HepG2 (cell line): ENCODE data around the gene RECQL5. TPM values are rescaled to one million over a fixed set of nuclear protein-coding genes. Genes with fewer than 3 reads are reported as not detected.

Experiments used
- DNMT1 ChIP-seq: sonication (generic); formaldehyde crosslinking; IDR thresholded peaks from 2 replicates; pipeline ENCODE4 v1.5.1; 2020; ENCODE audit warnings: mild to moderate bottlenecking, missing genetic modification reagents
- FLYWCH1 ChIP-seq: sonication (generic); formaldehyde crosslinking; IDR thresholded peaks from 2 replicates; pipeline ENCODE4 v1.8.1; 2023; ENCODE audit warnings: mild to moderate bottlenecking, missing genetic modification reagents
- FOXA3 ChIP-seq: IDR thresholded peaks from 2 replicates; pipeline ENCODE4 v1.6.1; 2016; ENCODE audit warnings: missing genetic modification reagents, missing compliant biosample characterization
- FUBP1 ChIP-seq: sonication (generic); formaldehyde crosslinking; IDR thresholded peaks from 2 replicates; pipeline ENCODE4 v1.5.1; 2020; ENCODE audit warnings: missing genetic modification reagents, mild to moderate bottlenecking, borderline replicate concordance
- SALL1 ChIP-seq: sonication (generic); formaldehyde crosslinking; IDR thresholded peaks from 2 replicates; pipeline ENCODE4 v1.8.0; 2022; ENCODE audit warnings: mild to moderate bottlenecking, missing genetic modification reagents
- UBTF ChIP-seq: sonication (generic); formaldehyde crosslinking; IDR thresholded peaks from 2 replicates; pipeline ENCODE4 v1.4.0; 2020; ENCODE audit warnings: mild to moderate bottlenecking, missing genetic modification reagents
- ZNF331 ChIP-seq: sonication (generic); formaldehyde crosslinking; IDR thresholded peaks from 2 replicates; pipeline ENCODE4 v1.4.0; 2020; ENCODE audit warnings: missing genetic modification reagents
- ZNF441 ChIP-seq: sonication (generic); formaldehyde crosslinking; IDR thresholded peaks from 2 replicates; pipeline ENCODE4 v1.7.0; 2021; ENCODE audit warnings: missing genetic modification reagents, borderline replicate concordance
- ZNF550 ChIP-seq: sonication (generic); formaldehyde crosslinking; IDR thresholded peaks from 2 replicates; pipeline ENCODE4 v1.4.0; 2020; ENCODE audit warnings: mild to moderate bottlenecking, missing genetic modification reagents, borderline replicate concordance
- ZNF574 ChIP-seq: sonication (generic); formaldehyde crosslinking; IDR thresholded peaks from 2 replicates; pipeline ENCODE4 v1.4.0; 2020; ENCODE audit warnings: missing genetic modification reagents
- ZNF576 ChIP-seq: sonication (generic); formaldehyde crosslinking; IDR thresholded peaks from 2 replicates; pipeline ENCODE4 v1.4.0; 2020; ENCODE audit warnings: mild to moderate bottlenecking, missing genetic modification reagents
- ZNF687 ChIP-seq: sonication (generic); formaldehyde crosslinking; IDR thresholded peaks from 2 replicates; pipeline ENCODE4 v1.5.1; 2020; ENCODE audit warnings: mild to moderate bottlenecking, missing genetic modification reagents, moderate library complexity
- ZNF761 ChIP-seq: sonication (generic); formaldehyde crosslinking; conservative IDR thresholded peaks from 2 replicates; pipeline ENCODE4 v1.4.0; 2020; ENCODE audit warnings: mild to moderate bottlenecking, missing genetic modification reagents
- ZSCAN25 ChIP-seq: sonication (generic); formaldehyde crosslinking; IDR thresholded peaks from 2 replicates; pipeline ENCODE4 v1.8.0; 2022; ENCODE audit warnings: mild to moderate bottlenecking, missing genetic modification reagents
- polyA plus RNA-seq, 8 experiments: library from polyadenylated mRNA; depleted of rRNA in 3 of 8; stranded (reverse) in 7 of 8; unstranded in 1 of 8; fragments of >200 nt; fragmentation: Illumina TruSeq in 4 of 8; extraction: Trizol in 4 of 8; gene quantifications; 2 replicates each; pipeline versions ENCODE4 v1.2.1 to v1.2.3, GENCODE V29; 2011 to 2016; ENCODE audit warnings: low read depth in 4 of 8, missing spikeins in 1 of 8, mixed read lengths in 1 of 8; ENCODE audit not compliant: insufficient read depth in 1 of 8
- total RNA-seq, 5 experiments: library from RNA; depleted of rRNA; stranded (reverse); fragments of >200 nt; fragmentation: Illumina TruSeq; extraction: Trizol; gene quantifications; 2 replicates each; pipeline ENCODE4 v1.2.3, GENCODE V29; 2016; ENCODE audit warnings: low read depth in 1 of 5

The RECQL5 gene
- total and polyA plus RNA-seq, 2 of the 13 experiments (the other 11 are each of a cell fraction or from before 2014, with no cell fraction given) = 27.7 to 32.0 TPM

GRCh38 chr17:75633486-75634375 is 33.2 kb downstream of the RECQL5 start (continued):
- TF ChIP-seq ZNF761 = no peak
- TF ChIP-seq FOXA3 (CRISPR knock-in tag) = peak; percentile 48; the same call in 1 of the 2 replicates
- no peak for TF ChIP-seq UBTF (CRISPR knock-in tag)
- 0 out of 2 replicates have a peak, but pooled peaks have one; percentile 10 for TF ChIP-seq ZNF331 (CRISPR knock-in tag)
- TF ChIP-seq SALL1 (CRISPR knock-in tag) = peak; percentile 75
- no peak for TF ChIP-seq ZNF441 (CRISPR knock-in tag)
- TF ChIP-seq ZNF550 (CRISPR knock-in tag) = no peak
- 0 out of 2 replicates have a peak, but pooled peaks have one; percentile 71 for TF ChIP-seq FUBP1 (CRISPR knock-in tag)
- peak; percentile 96 for TF ChIP-seq ZSCAN25
- 0 out of 2 replicates have a peak, but pooled peaks have one; percentile 57 for TF ChIP-seq ZNF576
- peak; percentile 85; the same call in 1 of the 2 replicates for TF ChIP-seq DNMT1 (CRISPR knock-in tag)
- TF ChIP-seq FLYWCH1 (CRISPR knock-in tag) = 0 out of 2 replicates have a peak, but pooled peaks have one; percentile 65
- TF ChIP-seq ZNF687 (CRISPR knock-in tag) = peak; percentile 49
- peak; percentile 61 for TF ChIP-seq ZNF574 (CRISPR knock-in tag)
